CD8-positive, alpha-beta memory T cell (primary cell): ENCODE results near the gene UGT1A4. TPM values are rescaled to one million over a fixed set of nuclear protein-coding genes. Genes with fewer than 3 reads are reported as not detected.

Source experiments
- CTCF ChIA-PET: fragments of 350-600 bp; sonication (Branson Sonifier 250); formaldehyde crosslinking; loops from one replicate; lab custom pipeline; 2021; ENCODE audit warnings: antibody characterized with exemption; lab: Charles Lee
- POLR2A ChIA-PET: fragments of 350-600 bp; sonication (Branson Sonifier 250); formaldehyde crosslinking; loops from one replicate; lab custom pipeline; 2021; ENCODE audit warnings: antibody characterized with exemption; lab: Charles Lee
- DNase-seq, 5 donors: peaks; one replicate each; pipeline versions ENCODE4 v3.0.0 to v3.0.0-alpha.2; 2020 to 2022; ENCODE audit warnings: mixed read lengths in 1 of 5
- H3K27ac ChIP-seq: one replicate; pipeline ENCODE4 v1.7.0; 2013; ENCODE audit warnings: low read depth, mild to moderate bottlenecking, low read length, moderate library complexity
- H3K27me3 ChIP-seq: 2 replicates; pipeline ENCODE4 v1.7.0; 2013; ENCODE audit warnings: low read length, mild to moderate bottlenecking; ENCODE audit not compliant: insufficient read depth, poor library complexity, severe bottlenecking
- H3K36me3 ChIP-seq: 2 replicates; pipeline ENCODE4 v1.7.0; 2013; ENCODE audit warnings: mild to moderate bottlenecking, low read length, moderate library complexity; ENCODE audit not compliant: insufficient read depth
- H3K4me1 ChIP-seq: 2 replicates; pipeline ENCODE4 v1.7.0; 2013; ENCODE audit warnings: mild to moderate bottlenecking, low read length, moderate library complexity; ENCODE audit not compliant: insufficient read depth
- H3K4me3 ChIP-seq: 2 replicates; pipeline ENCODE4 v1.7.0; 2013; ENCODE audit warnings: mild to moderate bottlenecking, low read length
- H3K9me3 ChIP-seq: 2 replicates; pipeline ENCODE4 v1.7.0; 2013; ENCODE audit warnings: mild to moderate bottlenecking, low read length
- H3K27ac Mint-ChIP-seq, 8 donors: one replicate each; pipeline ENCODE4 v1.8.0; 2020 to 2021; ENCODE audit warnings: mixed read lengths in 8 of 8, mild to moderate bottlenecking in 6 of 8, inconsistent platforms in 3 of 8, moderate library complexity in 3 of 8
- H3K27me3 Mint-ChIP-seq, 2 donors: one replicate each; pipeline ENCODE4 v1.8.0; 2020 to 2021; ENCODE audit warnings: mixed read lengths in 2 of 2, mild to moderate bottlenecking in 1 of 2, moderate library complexity in 1 of 2
- H3K36me3 Mint-ChIP-seq, 3 donors: one replicate each; pipeline ENCODE4 v1.8.0; 2020 to 2021; ENCODE audit warnings: mixed read lengths in 3 of 3, inconsistent platforms in 1 of 3, mild to moderate bottlenecking in 1 of 3
- H3K4me1 Mint-ChIP-seq, 3 donors: one replicate each; pipeline ENCODE4 v1.8.0; 2020 to 2021; ENCODE audit warnings: mixed read lengths in 3 of 3, inconsistent platforms in 1 of 3, mild to moderate bottlenecking in 1 of 3
- H3K4me3 Mint-ChIP-seq, 7 donors: one replicate each; pipeline ENCODE4 v1.8.0; 2020 to 2021; ENCODE audit warnings: mixed read lengths in 7 of 7, mild to moderate bottlenecking in 6 of 7, moderate library complexity in 4 of 7, inconsistent platforms in 2 of 7
- H3K9me3 Mint-ChIP-seq, 5 donors: one replicate each; pipeline ENCODE4 v1.8.0; 2020 to 2022; ENCODE audit warnings: mixed read lengths in 5 of 5, mild to moderate bottlenecking in 3 of 5, moderate library complexity in 2 of 5, inconsistent platforms in 1 of 5
- polyA plus RNA-seq: library from polyadenylated mRNA; unstranded; fragments of 300-500 nt; fragmentation: Illumina TruSeq; gene quantifications from one replicate; pipeline ENCODE4 v1.2.3, GENCODE V29; 2021
- total RNA-seq, 2 experiments: library from RNA; stranded (reverse); gene quantifications; one replicate each; pipeline ENCODE4 v1.2.3, GENCODE V29; 2021

The UGT1A4 gene
- total and polyA plus RNA-seq, 3 experiments from 2014 or later = not detected

DNA sequence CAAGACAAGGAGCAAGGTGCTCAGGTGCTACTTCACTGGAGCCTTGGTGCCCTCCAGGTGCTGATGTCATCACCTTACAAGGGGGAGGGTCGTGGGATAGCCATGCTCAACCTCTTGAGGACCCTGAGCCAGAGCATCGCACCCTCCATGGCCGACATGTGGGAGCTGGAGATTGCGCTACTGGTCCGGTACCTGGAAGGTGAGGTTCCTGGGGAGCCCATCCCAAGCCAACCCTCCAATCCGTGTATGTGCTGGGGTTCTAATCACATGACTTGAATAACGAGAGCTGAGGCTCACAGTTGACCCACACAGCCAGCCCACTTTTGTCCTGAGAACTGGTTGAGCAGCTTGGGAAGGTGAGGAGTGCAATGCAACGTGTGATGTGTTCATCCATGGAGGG, 85.5 kb downstream of the UGT1A4 start:
- H3K4me1 ChIP-seq = no peaks in the 10 kb centered on the region
- peaks cover 3 to 5% (median 4%) of the 10 kb centered on the region in 3 donors for H3K4me1 Mint-ChIP-seq
- H3K4me3 ChIP-seq = no peak overlapping the region
- no peaks in the 10 kb centered on the region for H3K9me3 Mint-ChIP-seq
- H3K27ac Mint-ChIP-seq = peak overlapping the region in 1 of 8 donors; percentile 65
- ChIA-PET POLR2A (no interaction called here), CTCF (no interaction called here)
- peaks cover 5% of the 10 kb centered on the region for H3K27me3 ChIP-seq
- no peaks in the 10 kb centered on the region for H3K36me3 ChIP-seq
- peaks cover 14 to 39% of the 10 kb centered on the region in 2 donors for H3K27me3 Mint-ChIP-seq
- DNase-seq = peak in 1 of 5 donors; percentile 22
- no peaks in the 10 kb centered on the region for H3K36me3 Mint-ChIP-seq
- no peak overlapping the region for H3K27ac ChIP-seq
- H3K4me3 Mint-ChIP-seq = no peak overlapping the region
- no peaks in the 10 kb centered on the region for H3K9me3 ChIP-seq

- Mint-ChIP-seq H3K27ac (no peak overlapping the region), H3K27me3 (peaks cover 27 to 57% of the 10 kb centered on the region in 2 donors), H3K4me3 (no peak overlapping the region), H3K36me3 (no peaks in the 10 kb centered on the region), H3K9me3 (no peaks in the 10 kb centered on the region), H3K4me1 (no peaks in the 10 kb centered on the region)
- H3K27me3 ChIP-seq = peaks cover 5% of the 10 kb centered on the region
- ChIA-PET POLR2A (no interaction called here), CTCF (no interaction called here)
- H3K36me3 ChIP-seq = no peaks in the 10 kb centered on the region
- H3K27ac ChIP-seq = no peak overlapping the region
- no peaks in the 10 kb centered on the region for H3K9me3 ChIP-seq
- H3K4me3 ChIP-seq = no peak overlapping the region
- DNase-seq = peak in 1 of 5 donors; percentile 23
- H3K4me1 ChIP-seq = no peaks in the 10 kb centered on the region
Measured at GRCh38 chr2:233807215-233807865, 88.8 kb downstream of the UGT1A4 start.

DNA sequence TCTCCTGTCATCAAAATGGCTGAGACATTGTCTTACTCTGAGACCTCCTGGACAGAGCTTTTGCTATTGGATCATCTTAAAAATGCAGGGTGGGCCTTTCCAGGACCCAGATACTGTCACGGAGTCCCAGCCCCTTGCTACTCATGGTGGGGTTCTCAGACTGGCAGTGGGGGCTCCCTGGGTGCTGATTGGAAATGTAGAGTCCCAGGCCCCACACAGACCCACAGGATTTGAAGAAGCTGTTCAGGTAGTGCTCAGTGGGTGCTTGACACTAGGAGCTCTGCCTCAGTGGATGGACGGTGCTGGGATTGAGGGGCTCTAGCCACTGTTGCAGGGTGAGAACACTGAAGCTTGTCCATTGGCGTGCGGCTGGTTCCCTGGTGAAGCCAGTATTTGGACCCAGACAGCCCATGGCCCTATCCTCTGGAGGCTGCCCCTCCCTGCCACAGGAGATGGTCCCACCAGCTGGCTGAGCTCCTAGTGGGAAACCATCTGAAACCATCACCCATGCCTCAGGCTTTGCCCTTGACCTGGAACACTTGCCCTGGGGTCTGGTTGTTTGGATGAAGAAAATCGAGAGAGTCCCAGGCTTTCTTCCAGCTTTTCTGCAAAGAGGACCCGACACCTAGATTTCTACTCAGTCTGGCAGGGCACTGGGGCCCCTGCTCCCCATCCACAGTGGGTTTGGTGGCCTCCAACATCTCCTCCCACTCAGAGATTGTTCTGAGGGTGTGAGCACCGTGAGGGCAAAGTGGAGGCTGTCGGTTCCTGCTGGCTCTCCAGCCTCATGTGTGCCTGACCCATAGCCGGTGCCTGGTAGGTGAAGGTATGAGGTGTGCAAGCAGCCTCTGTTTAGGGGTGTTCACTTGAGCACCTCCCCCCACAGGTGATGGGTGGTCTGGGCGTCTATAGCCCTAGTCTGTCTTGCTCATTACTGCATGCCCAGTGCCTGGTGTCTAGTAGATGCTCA, 89.7 kb downstream of the UGT1A4 start:
- no peak overlapping the region for H3K4me3 Mint-ChIP-seq
- H3K36me3 Mint-ChIP-seq = no peaks in the 10 kb centered on the region
- Histone ChIP-seq H3K27me3 (peaks cover 5% of the 10 kb centered on the region), H3K4me3 (no peak overlapping the region), H3K9me3 (no peaks in the 10 kb centered on the region), H3K36me3 (no peaks in the 10 kb centered on the region), H3K4me1 (no peaks in the 10 kb centered on the region), H3K27ac (no peak overlapping the region)
- peak in 1 of 5 donors; percentile 33 for DNase-seq
- no peaks in the 10 kb centered on the region for H3K9me3 Mint-ChIP-seq
- ChIA-PET CTCF (no interaction called here), POLR2A (no interaction called here)
- no peaks in the 10 kb centered on the region for H3K4me1 Mint-ChIP-seq
- H3K27ac Mint-ChIP-seq = no peak overlapping the region
- H3K27me3 Mint-ChIP-seq = peaks cover 27 to 49% of the 10 kb centered on the region in 2 donors

DNA sequence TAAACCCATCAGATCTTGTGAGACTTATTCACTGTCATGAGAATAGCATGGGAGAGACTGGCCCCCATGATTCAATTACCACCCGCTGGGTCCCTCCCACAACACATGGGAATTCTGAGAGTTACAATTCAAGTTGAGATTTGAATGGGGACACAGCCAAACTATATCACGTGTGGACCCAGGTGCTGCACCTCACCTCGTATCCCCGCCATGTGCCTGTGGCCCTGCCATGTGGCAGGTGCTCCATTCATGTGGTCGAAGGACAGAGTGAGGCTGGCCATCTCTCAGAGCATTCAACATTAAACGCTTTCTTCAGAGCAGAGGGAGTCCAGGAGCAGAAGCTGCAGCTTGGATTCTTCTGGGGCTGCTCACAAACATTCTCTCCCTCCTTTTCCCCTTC, 91.8 kb downstream of the UGT1A4 start:
- Histone ChIP-seq H3K27me3 (peaks cover 5% of the 10 kb centered on the region), H3K4me3 (no peak overlapping the region), H3K4me1 (no peaks in the 10 kb centered on the region), H3K36me3 (no peaks in the 10 kb centered on the region), H3K27ac (no peak overlapping the region), H3K9me3 (no peaks in the 10 kb centered on the region)
- H3K36me3 Mint-ChIP-seq = no peaks in the 10 kb centered on the region
- CTCF ChIA-PET = no interaction called here
- H3K9me3 Mint-ChIP-seq = no peaks in the 10 kb centered on the region
- H3K27me3 Mint-ChIP-seq = peaks cover 21 to 33% of the 10 kb centered on the region in 2 donors
- peak in 1 of 5 donors; percentile 23 for DNase-seq
- H3K4me3 Mint-ChIP-seq = no peak overlapping the region
- no peak overlapping the region for H3K27ac Mint-ChIP-seq
- POLR2A ChIA-PET = no interaction called here
- H3K4me1 Mint-ChIP-seq = no peaks in the 10 kb centered on the region

GRCh38 chr2:233811087-233811486, 92.6 kb downstream of the UGT1A4 start:
- H3K4me1 Mint-ChIP-seq = no peaks in the 10 kb centered on the region
- no peaks in the 10 kb centered on the region for H3K36me3 ChIP-seq
- H3K36me3 Mint-ChIP-seq = no peaks in the 10 kb centered on the region
- H3K27me3 Mint-ChIP-seq = peaks cover 21 to 34% of the 10 kb centered on the region in 2 donors
- H3K27ac ChIP-seq = no peak overlapping the region
- no peak overlapping the region for H3K27ac Mint-ChIP-seq
- no peaks in the 10 kb centered on the region for H3K9me3 ChIP-seq
- H3K27me3 ChIP-seq = peaks cover 5% of the 10 kb centered on the region
- POLR2A ChIA-PET = no interaction called here
- CTCF ChIA-PET = no interaction called here
- no peak for DNase-seq
- no peak overlapping the region for H3K4me3 ChIP-seq
- no peak overlapping the region for H3K4me3 Mint-ChIP-seq
- H3K4me1 ChIP-seq = no peaks in the 10 kb centered on the region
- no peaks in the 10 kb centered on the region for H3K9me3 Mint-ChIP-seq

GRCh38 chr2:233811732-233812131, 93.2 kb downstream of the UGT1A4 start:
- H3K4me1 ChIP-seq = no peaks in the 10 kb centered on the region
- Mint-ChIP-seq H3K4me1 (no peaks in the 10 kb centered on the region), H3K27me3 (peaks cover 21 to 39% of the 10 kb centered on the region in 2 donors), H3K4me3 (no peak overlapping the region), H3K27ac (no peak overlapping the region), H3K36me3 (no peaks in the 10 kb centered on the region), H3K9me3 (no peaks in the 10 kb centered on the region)
- no peaks in the 10 kb centered on the region for H3K9me3 ChIP-seq
- H3K4me3 ChIP-seq = no peak overlapping the region
- peak in 1 of 5 donors; percentile 39 for DNase-seq
- H3K36me3 ChIP-seq = no peaks in the 10 kb centered on the region
- CTCF ChIA-PET = no interaction called here
- POLR2A ChIA-PET = no interaction called here
- no peak overlapping the region for H3K27ac ChIP-seq
- H3K27me3 ChIP-seq = peaks cover 5% of the 10 kb centered on the region

- peaks cover 17 to 45% of the 10 kb centered on the region in 2 donors for H3K27me3 Mint-ChIP-seq
- no peaks in the 10 kb centered on the region for H3K36me3 ChIP-seq
- H3K9me3 ChIP-seq = no peaks in the 10 kb centered on the region
- ChIA-PET POLR2A (no interaction called here), CTCF (no interaction called here)
- no peaks in the 10 kb centered on the region for H3K36me3 Mint-ChIP-seq
- H3K9me3 Mint-ChIP-seq = no peaks in the 10 kb centered on the region
- peak in 1 of 5 donors; percentile 30 for DNase-seq
- H3K27ac ChIP-seq = no peak overlapping the region
- no peak overlapping the region for H3K4me3 Mint-ChIP-seq
- peaks cover 2% of the 10 kb centered on the region for H3K27me3 ChIP-seq
- H3K4me3 ChIP-seq = no peak overlapping the region
- no peaks in the 10 kb centered on the region for H3K4me1 Mint-ChIP-seq
- H3K4me1 ChIP-seq = no peaks in the 10 kb centered on the region
- no peak overlapping the region for H3K27ac Mint-ChIP-seq
Measured at GRCh38 chr2:233813236-233814055, 94.9 kb downstream of the UGT1A4 start.
